Skeletal muscle satellite cell (primary cell): ENCODE measurements around the gene ABHD11.

Source experiments
- H3K27me3 ChIP-seq: 2 replicates; pipeline ENCODE4 v1.7.0; 2013; ENCODE audit warnings: low read length; ENCODE audit not compliant: control insufficient read depth, insufficient read depth
- H3K36me3 ChIP-seq: 2 replicates; pipeline ENCODE4 v1.7.0; 2013; ENCODE audit warnings: mild to moderate bottlenecking, control low read depth, low read length; ENCODE audit not compliant: insufficient read depth
- H3K4me1 ChIP-seq: 2 replicates; pipeline ENCODE4 v1.7.0; 2013; ENCODE audit warnings: low read length; ENCODE audit not compliant: control insufficient read depth, insufficient read depth
- H3K4me2 ChIP-seq: 2 replicates; pipeline ENCODE4 v1.7.0; 2013; ENCODE audit warnings: mild to moderate bottlenecking, low read length
- H3K4me3 ChIP-seq: 2 replicates; pipeline ENCODE4 v1.7.0; 2013; ENCODE audit warnings: low read length
- H3K9ac ChIP-seq: 2 replicates; pipeline ENCODE4 v1.7.0; 2013; ENCODE audit warnings: mild to moderate bottlenecking, low read depth, low read length, moderate library complexity
- H3K9me3 ChIP-seq: replicated peaks from 2 replicates; pipeline ENCODE4 v1.7.0; 2013; ENCODE audit warnings: mild to moderate bottlenecking, control low read depth, low read length

Gene ABHD11

DNA sequence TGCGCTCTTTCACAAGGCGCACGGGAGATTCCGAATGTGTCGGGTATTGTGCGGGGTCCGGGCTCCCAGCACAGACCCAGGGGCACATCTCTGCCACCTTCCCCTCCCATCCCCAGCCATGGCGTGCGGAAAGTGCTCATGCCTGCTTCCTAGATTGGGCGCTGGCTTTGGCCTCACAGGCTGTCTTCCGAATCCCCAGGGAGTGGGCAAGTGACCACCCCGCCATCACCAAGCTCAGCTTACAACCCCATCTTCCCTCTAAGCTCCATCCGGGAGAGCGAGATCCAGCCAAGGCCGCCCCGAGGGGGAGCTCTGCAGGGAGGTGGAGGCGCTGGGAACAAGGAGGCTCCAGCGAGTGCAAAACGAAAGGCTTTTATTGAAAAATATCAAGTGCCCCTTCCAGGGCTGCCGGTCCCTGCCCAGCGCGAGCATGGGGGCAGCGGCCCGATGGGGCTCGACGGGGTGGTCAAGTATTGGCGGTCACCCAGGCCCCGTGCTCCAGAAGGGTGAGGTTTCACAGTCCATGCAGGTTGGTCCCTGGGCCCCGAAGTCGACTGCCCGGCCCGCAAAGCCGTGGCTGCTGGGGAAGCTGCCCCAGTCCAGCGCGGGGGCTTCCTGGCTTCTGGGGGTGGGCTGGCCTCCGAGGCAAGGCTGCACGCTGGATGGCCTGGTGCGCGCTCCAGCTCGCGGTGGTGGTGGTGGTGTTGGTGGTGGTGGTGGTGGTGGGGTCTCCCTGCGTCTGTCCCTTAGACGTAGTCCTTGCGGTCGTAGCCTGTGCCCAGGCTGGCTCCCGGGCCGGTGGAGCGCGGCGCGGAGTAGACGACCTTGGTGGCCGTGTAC lies 30.3 kb upstream of the ABHD11 start:
- Histone ChIP-seq H3K9ac (no peak overlapping the region), H3K9me3 (no peaks in the 10 kb centered on the region), H3K4me1 (peaks cover 7% of the 10 kb centered on the region), H3K36me3 (no peaks in the 10 kb centered on the region), H3K27me3 (peaks cover 29% of the 10 kb centered on the region), H3K4me3 (no peak overlapping the region), H3K4me2 (no peak overlapping the region)

DNA sequence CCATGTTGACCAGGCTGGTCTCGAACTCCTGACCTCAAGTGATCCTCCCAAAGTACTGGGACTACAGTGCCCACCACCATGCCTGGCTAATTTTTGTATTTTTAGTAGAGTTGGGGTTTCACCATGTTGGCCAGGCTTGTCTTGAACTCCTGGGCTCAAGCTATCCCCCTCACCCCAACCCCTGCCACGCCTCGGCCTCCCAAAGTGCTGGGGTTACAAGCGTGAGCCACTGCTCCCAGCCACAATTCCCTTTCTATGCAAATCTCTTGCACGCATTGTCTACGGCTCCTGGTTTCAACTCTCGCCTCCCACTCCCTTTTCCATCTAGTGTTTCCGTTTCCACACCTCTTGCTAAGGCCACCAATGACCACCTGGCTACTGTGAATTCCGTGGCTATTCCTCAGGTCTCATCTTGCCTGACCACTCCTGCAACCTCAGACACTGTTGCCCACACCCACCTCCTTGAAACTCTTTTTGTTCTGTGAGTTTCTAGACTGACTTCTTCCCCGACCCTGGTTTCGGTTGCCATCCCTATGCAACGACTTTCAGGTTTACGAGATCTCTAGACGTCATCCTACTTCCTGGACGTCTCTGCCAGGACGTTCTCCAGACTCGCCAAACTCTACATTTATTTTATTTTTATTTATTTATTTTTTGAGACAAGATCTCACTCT lies 28.1 kb upstream of the ABHD11 start:
- Histone ChIP-seq H3K36me3 (no peaks in the 10 kb centered on the region), H3K4me2 (no peak overlapping the region), H3K9ac (no peak overlapping the region), H3K27me3 (peaks cover 33% of the 10 kb centered on the region), H3K4me1 (peaks cover 7% of the 10 kb centered on the region), H3K4me3 (no peak overlapping the region), H3K9me3 (no peaks in the 10 kb centered on the region)

DNA sequence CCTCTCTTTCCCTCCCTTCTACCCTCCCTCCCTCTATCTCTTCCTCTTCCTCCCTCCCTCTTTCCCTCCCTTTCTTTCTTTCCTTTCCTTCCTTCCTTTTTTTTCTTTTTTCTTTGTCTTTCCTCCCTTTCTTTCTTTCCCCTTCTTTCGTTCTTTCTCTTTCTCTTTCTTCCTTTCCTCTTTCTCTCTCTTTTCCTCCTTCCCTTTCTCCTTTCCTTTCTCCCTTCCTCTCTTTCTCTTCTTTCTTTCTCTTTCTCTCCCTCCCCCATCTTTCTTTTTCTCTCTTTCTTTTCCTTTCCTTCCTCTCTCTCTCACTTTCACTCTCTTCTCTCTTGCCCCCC lies 24.0 kb upstream of the ABHD11 start:
- H3K4me2 ChIP-seq, result no peak overlapping the region
- no peaks in the 10 kb centered on the region for H3K9me3 ChIP-seq
- no peaks in the 10 kb centered on the region for H3K4me1 ChIP-seq
- no peak overlapping the region for H3K4me3 ChIP-seq
- no peaks in the 10 kb centered on the region for H3K36me3 ChIP-seq
- no peak overlapping the region for H3K9ac ChIP-seq
- H3K27me3 ChIP-seq, result peaks cover 3% of the 10 kb centered on the region

DNA sequence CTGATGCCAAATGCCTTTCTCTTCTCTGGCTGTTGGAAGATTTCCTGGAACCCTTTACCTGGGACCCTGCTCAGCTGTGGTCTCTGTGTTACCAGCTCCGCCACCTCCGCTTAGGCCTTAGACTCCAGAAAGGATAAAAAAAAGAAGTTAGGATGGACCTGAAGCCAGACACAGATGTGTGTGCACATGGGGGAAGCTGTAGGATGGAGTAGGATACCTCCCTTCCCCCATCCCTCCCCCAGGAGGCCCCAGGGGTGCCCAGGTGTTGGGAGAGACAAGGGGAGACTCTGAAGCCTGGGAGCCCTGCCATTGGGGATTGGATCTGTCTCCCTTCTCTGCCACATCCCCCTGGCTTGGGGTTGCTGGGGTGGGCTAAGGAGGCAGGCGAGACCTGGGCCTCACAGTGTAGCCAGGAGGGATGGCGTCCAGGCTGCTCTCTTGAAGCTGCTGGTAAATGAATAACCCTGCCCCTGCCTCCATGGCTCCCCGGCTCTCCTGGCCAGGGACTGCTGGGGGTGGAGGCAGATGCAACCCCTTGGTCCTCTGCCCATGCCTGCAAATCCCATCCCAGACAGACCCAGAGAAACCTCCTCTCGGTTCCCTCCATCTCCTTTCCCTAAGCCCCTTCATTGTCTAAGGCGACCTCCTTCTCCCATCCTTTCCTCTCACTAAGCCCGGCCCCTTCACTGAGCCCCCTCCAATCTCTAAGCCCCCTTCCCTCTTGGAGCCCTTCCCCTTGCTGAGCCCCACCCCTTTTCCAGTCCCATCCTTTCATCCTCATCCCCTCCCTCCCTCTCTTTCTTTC lies 23.5 kb upstream of the ABHD11 start:
- no peaks in the 10 kb centered on the region for H3K4me1 ChIP-seq
- no peak overlapping the region for H3K4me2 ChIP-seq
- no peaks in the 10 kb centered on the region for H3K9me3 ChIP-seq
- peaks cover 3% of the 10 kb centered on the region for H3K27me3 ChIP-seq
- H3K4me3 ChIP-seq, result no peak overlapping the region
- no peak overlapping the region for H3K9ac ChIP-seq
- H3K36me3 ChIP-seq, result no peaks in the 10 kb centered on the region

DNA sequence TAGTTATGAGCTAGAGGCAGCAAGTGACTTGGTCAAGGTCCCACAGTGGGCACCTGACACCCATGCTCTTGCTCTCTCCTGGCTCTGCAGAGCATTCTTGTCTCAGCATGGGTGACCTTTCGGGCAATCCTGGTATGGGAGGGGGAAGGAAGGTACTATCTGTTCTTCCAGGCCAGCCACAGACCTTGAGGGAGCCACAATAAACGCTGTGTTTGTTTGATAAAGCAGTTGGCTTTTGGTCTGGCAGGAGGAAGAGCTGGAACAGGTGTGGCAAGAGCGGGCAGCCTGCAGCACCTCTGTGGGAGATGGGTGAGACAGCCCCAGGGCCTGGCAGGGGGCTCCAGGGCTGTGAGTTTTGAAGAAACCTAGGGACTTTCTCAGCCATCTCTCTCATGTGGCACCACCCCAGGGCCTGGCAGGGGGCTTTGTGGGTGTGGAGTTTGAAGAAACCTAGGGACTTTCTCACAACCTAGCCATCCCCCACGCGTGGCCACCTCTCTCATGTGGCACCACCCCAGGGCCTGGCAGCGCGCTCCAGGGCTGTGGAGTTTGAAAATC lies 20.1 kb upstream of the ABHD11 start:
- Histone ChIP-seq H3K36me3 (no peaks in the 10 kb centered on the region), H3K9me3 (no peaks in the 10 kb centered on the region), H3K4me2 (no peak overlapping the region), H3K4me1 (no peaks in the 10 kb centered on the region), H3K27me3 (peaks cover 3% of the 10 kb centered on the region), H3K4me3 (no peak overlapping the region), H3K9ac (no peak overlapping the region)

DNA sequence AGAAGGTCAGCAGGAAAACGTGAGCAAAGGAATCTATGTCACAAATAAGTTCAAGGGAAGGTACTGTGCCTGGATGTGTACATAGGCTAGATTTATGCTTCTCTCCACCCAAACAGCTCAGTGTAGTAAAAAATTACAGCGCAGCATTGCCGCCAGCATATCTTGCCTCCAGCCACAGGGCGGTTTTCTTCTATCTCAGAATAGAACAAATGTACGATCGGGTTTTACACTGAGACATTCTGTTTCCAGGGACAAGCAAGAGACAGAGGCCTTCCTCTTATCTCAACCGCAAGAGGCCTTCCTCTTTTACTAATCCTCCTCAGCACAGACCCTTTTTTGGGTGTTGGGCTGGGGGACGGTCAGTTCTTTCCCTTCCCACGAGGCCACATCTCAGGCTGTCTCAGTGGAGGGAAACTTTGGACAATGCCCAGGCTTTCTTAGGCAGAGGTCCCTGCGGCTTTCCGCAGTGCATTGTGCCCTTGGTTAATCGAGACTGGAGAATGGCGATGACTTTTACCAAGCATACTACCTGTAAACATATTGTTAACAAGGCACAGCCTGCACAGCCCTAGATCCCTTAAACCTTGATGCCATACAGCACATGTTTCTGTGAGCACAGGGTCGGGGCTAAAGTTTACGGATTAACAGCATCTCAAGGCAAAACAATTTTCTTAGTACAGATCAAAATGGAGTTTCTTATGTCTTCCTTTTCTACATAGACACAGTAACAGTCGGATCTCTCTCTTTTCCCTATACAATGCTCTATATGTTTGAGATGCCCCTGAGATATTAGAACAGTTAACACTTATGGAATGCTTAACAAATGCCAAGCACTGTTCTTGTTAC lies 11.6 kb upstream of the ABHD11 start:
- Histone ChIP-seq H3K27me3 (no peaks in the 10 kb centered on the region), H3K36me3 (no peaks in the 10 kb centered on the region), H3K4me1 (no peaks in the 10 kb centered on the region), H3K9me3 (no peaks in the 10 kb centered on the region), H3K4me3 (no peak overlapping the region), H3K4me2 (no peak overlapping the region), H3K9ac (no peak overlapping the region)

DNA sequence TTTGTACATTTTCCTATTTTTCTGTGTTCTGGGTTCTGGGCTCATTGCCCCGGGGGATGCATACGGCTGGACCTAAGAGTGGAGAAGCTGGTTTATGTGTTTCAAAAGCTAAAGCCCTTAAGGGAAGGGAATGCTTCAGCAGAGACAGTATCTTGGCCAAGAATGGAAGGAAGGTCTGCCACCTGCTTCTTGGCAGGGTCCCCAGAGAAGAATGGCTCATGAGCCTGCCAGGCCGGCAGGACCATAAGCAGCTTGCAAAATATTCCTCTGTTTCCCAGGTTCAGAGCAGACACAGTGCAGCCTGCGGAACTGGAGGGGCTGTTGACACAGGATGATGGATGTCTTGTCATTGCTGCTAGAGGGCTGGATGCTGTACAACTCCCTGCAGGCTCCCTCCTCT lies 7.8 kb upstream of the ABHD11 start:
- H3K4me1 ChIP-seq, result no peaks in the 10 kb centered on the region
- H3K9me3 ChIP-seq, result no peaks in the 10 kb centered on the region
- H3K4me3 ChIP-seq, result no peak overlapping the region
- no peaks in the 10 kb centered on the region for H3K36me3 ChIP-seq
- no peaks in the 10 kb centered on the region for H3K27me3 ChIP-seq
- no peak overlapping the region for H3K9ac ChIP-seq
- no peak overlapping the region for H3K4me2 ChIP-seq

DNA sequence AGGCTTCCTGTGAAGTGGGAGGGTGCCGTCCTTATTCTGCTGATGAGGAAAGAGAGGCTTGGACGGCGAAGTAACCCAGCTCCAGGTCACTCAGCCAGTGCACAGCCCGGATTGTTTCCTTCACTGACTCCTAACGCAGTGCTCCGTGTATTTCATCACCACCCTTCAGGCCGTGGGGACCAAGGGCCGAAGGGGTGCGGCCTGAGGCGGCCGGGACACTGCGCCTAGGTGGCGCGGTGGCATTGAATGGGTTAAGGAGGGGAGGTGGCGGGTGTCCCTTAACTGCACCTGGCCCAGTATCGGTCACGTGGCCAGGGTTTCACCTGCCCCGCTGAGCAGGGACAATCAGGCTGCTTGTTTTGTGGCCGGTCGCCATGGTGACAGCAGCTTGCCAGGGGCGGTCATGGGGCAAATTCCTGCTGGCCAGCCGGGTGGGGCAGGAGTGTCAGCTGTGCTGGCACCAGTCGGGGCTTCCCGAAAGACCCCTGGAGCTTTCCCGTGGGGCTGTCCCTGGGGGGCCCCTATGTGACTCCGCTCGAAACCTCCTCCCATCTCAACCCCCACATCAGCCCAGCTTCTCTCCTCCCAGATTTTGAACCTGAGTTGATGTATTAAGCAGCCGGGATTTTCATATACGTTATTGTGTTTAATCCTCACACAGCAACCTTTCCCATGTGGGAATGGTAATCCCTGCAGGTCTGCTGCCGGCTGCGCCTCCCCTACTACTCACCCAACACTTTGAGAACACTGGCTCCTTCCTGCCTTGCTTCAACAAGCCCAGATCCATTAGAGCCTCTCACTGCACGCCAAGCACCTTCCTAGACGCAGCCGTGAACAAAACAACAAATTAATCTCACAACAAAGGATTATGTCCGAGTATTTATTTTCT lies 4.4 kb upstream of the ABHD11 start:
- Histone ChIP-seq H3K9ac (no peak overlapping the region), H3K4me1 (peaks cover 5% of the 10 kb centered on the region), H3K4me2 (no peak overlapping the region), H3K27me3 (no peaks in the 10 kb centered on the region), H3K36me3 (no peaks in the 10 kb centered on the region), H3K9me3 (no peaks in the 10 kb centered on the region), H3K4me3 (no peak overlapping the region)

DNA sequence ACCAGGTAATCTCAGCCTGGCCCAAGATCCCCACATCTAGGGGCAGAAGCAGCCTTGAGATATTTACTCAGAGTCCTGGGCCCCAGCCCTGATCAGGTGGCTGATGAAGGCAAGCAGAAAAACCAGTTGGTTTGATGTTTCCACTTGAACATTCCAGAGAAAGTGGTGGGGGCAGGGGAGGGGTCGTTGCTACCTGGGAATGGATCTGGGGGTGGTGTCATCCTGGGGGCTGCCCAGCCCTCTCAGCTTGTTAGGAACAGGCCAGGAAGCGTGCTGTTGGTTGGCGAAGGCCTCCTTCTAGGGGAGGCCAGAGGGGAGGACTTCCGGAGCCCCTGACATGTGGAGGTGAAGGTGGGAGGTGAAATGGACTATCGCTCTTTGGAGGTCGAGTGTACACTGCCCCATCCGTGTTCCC lies 3.7 kb upstream of the ABHD11 start:
- no peak overlapping the region for H3K4me2 ChIP-seq
- H3K27me3 ChIP-seq, result no peaks in the 10 kb centered on the region
- peaks cover 12% of the 10 kb centered on the region for H3K4me1 ChIP-seq
- H3K9ac ChIP-seq, result no peak overlapping the region
- H3K4me3 ChIP-seq, result no peak overlapping the region
- peaks cover 4% of the 10 kb centered on the region for H3K36me3 ChIP-seq
- H3K9me3 ChIP-seq, result no peaks in the 10 kb centered on the region

DNA sequence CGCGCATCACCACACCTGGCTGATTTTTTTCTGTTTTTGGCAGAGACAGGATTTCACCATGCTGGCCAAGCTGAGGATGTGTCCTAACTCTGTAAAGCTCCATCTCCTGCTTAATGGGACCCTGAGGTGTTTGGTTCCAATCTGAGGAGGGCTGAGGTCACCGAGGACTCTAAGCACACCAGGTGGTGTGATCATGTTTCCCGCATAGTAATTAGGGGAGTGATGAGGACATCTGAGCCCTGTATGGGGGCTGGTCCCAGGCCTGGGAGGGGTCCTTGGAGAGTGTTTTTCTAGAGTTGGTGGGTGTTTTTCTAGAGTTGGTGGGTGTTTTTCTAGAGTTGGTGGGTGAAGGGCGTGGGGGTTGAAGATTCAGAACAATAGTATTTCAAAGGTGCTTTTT lies 3.0 kb upstream of the ABHD11 start:
- H3K4me1 ChIP-seq, result peaks cover 12% of the 10 kb centered on the region
- peaks cover 11% of the 10 kb centered on the region for H3K36me3 ChIP-seq
- no peak overlapping the region for H3K4me3 ChIP-seq
- H3K9me3 ChIP-seq, result no peaks in the 10 kb centered on the region
- H3K27me3 ChIP-seq, result no peaks in the 10 kb centered on the region
- H3K9ac ChIP-seq, result no peak overlapping the region
- no peak overlapping the region for H3K4me2 ChIP-seq
